ENCODE measurements around the gene NPPA. TPM values are rescaled to one million over a fixed set of nuclear protein-coding genes. Genes with fewer than 3 reads are reported as not detected.
"Not testable (repeated sequence)": the region's sequence is repeated elsewhere in the genome, so short reads cannot be mapped to it uniquely, and the experiment has no call there.

The NPPA gene
- not detected for total RNA-seq
- total RNA-seq (2013): not detected
- total RNA-seq: 0 reads per million in 29 experiments

GRCh38 chr1:11847667-11848372 is at the start of gene NPPA:
Gene NPPA (minus strand): TSS chr1:11847783. CDS start chr1:11847684, 99 bp downstream.
- DNase-seq: no peak
- Histone ChIP-seq H3K4me3 (ENCODE audit: control insufficient read depth in 1 of 2, extremely low read depth in 1 of 2, low read length in 1 of 2) (no peak within 1 kb of the TSS), H3K27ac (ENCODE audit: low read length) (no peak within 1 kb of the TSS), H3K27me3 (replicated peaks in 1 of 2; ENCODE audit: control insufficient read depth in 2 of 2, extremely low read depth in 1 of 2, insufficient read depth in 2 of 2, low read length in 1 of 2) (peaks cover 0 to 7% of the 10 kb centered on the region in 2 experiments), H3K4me1 (ENCODE audit: control insufficient read depth in 1 of 2, extremely low read depth in 1 of 2, insufficient read depth in 2 of 2, low read length in 2 of 2) (no peaks in the 10 kb centered on the region), H3K9me3 (no peaks in the 10 kb centered on the region), H3K36me3 (ENCODE audit: control insufficient read depth in 2 of 2, extremely low read depth in 1 of 2, insufficient read depth in 1 of 2, low read length in 1 of 2) (no peaks in the 10 kb centered on the region)
- WGBS (ENCODE audit: insufficient coverage): 79% methylated on average over 9 of the region's 18 CpGs
- H3K4me1 Mint-ChIP-seq: peaks cover 0 to 6% (median 3%) of the 10 kb centered on the region in 3 donors
- CTCF ChIA-PET: no interaction called here
- H3K27me3 Mint-ChIP-seq: peaks cover 9 to 10% of the 10 kb centered on the region in 2 donors
- ATAC-seq (replicated peaks in 1 of 4): no peak
- no peak within 1 kb of the TSS for H3K4me3 Mint-ChIP-seq
- POLR2A ChIA-PET: interaction anchor here in 1 of 2 donors (0.6 kb wide), 1 partner anchor 1720 kb away, joined by 3 read pairs; no protein-coding TSS in a partner anchor
- no peak within 1 kb of the TSS for H3K27ac Mint-ChIP-seq
- H3K9me3 Mint-ChIP-seq: no peaks in the 10 kb centered on the region
- H3K36me3 Mint-ChIP-seq: peaks cover 12% of the 10 kb centered on the region

GRCh38 chr1:11894501-11894900 is 46.9 kb upstream of the NPPA start:
- WGBS (ENCODE audit: insufficient coverage): 86% methylated on average over 1 of the region's 1 CpG
- POLR2A ChIA-PET; H3K4me1 Mint-ChIP-seq; H3K36me3 Mint-ChIP-seq; DNase-seq; H3K4me3 ChIP-seq (ENCODE audit: control insufficient read depth in 1 of 2, extremely low read depth in 1 of 2, low read length in 1 of 2); ATAC-seq (replicated peaks in 1 of 4); H3K36me3 ChIP-seq (ENCODE audit: control insufficient read depth in 2 of 2, extremely low read depth in 1 of 2, insufficient read depth in 1 of 2, low read length in 1 of 2); H3K4me1 ChIP-seq (ENCODE audit: control insufficient read depth in 1 of 2, extremely low read depth in 1 of 2, insufficient read depth in 2 of 2, low read length in 2 of 2); H3K27ac ChIP-seq (ENCODE audit: low read length); H3K4me3 Mint-ChIP-seq; H3K9me3 Mint-ChIP-seq; H3K27ac Mint-ChIP-seq; H3K9me3 ChIP-seq: not testable (repeated sequence)
- H3K27me3 ChIP-seq (replicated peaks in 1 of 2; ENCODE audit: control insufficient read depth in 2 of 2, extremely low read depth in 1 of 2, insufficient read depth in 2 of 2, low read length in 1 of 2): peaks cover 5 to 62% of the 10 kb centered on the region in 2 experiments
- peaks cover 30 to 61% of the 10 kb centered on the region in 2 donors for H3K27me3 Mint-ChIP-seq
- CTCF ChIA-PET: interaction anchor here (0.6 kb wide), 2 partner anchors 10 to 624 kb away, joined by 4 to 6 read pairs; no protein-coding TSS in a partner anchor

GRCh38 chr1:11893907-11894251 is 46.3 kb upstream of the NPPA start:
- H3K4me3 ChIP-seq (ENCODE audit: control insufficient read depth in 1 of 2, extremely low read depth in 1 of 2, low read length in 1 of 2): no peak overlapping the region
- DNase-seq: peak; percentile 20 to 78 (median 55)
- Mint-ChIP-seq H3K4me3 (no peak overlapping the region), H3K9me3 (no peaks in the 10 kb centered on the region), H3K27me3 (peaks cover 25 to 55% of the 10 kb centered on the region in 2 donors), H3K4me1 (peaks cover 0 to 6% (median 0%) of the 10 kb centered on the region in 3 donors), H3K36me3 (no peaks in the 10 kb centered on the region), H3K27ac (no peak overlapping the region)
- no CpG with 5 or more reads among the region's 5 CpGs for WGBS (ENCODE audit: insufficient coverage)
- H3K36me3 ChIP-seq (ENCODE audit: control insufficient read depth in 2 of 2, extremely low read depth in 1 of 2, insufficient read depth in 1 of 2, low read length in 1 of 2): no peaks in the 10 kb centered on the region
- ChIA-PET CTCF (interaction anchor here (0.6 kb wide), 2 partner anchors 10 to 623 kb away, joined by 4 to 6 read pairs; no protein-coding TSS in a partner anchor), POLR2A (no interaction called here)
- H3K27me3 ChIP-seq (replicated peaks in 1 of 2; ENCODE audit: control insufficient read depth in 2 of 2, extremely low read depth in 1 of 2, insufficient read depth in 2 of 2, low read length in 1 of 2): peaks cover 0 to 59% of the 10 kb centered on the region in 2 experiments
- H3K27ac ChIP-seq (ENCODE audit: low read length): no peak overlapping the region
- H3K4me1 ChIP-seq (ENCODE audit: control insufficient read depth in 1 of 2, extremely low read depth in 1 of 2, insufficient read depth in 2 of 2, low read length in 2 of 2): no peaks in the 10 kb centered on the region
- ATAC-seq (replicated peaks in 1 of 4): peak; percentile 80 to 92 (median 82)
- no peaks in the 10 kb centered on the region for H3K9me3 ChIP-seq

- no peak overlapping the region for H3K27ac Mint-ChIP-seq
- CTCF ChIA-PET: no interaction called here
- no peak for ATAC-seq (replicated peaks in 1 of 4)
- no peaks in the 10 kb centered on the region for H3K9me3 ChIP-seq
- DNase-seq: no peak
- H3K36me3 ChIP-seq (ENCODE audit: control insufficient read depth in 2 of 2, extremely low read depth in 1 of 2, insufficient read depth in 1 of 2, low read length in 1 of 2): no peaks in the 10 kb centered on the region
- WGBS (ENCODE audit: insufficient coverage): 82% methylated on average over 3 of the region's 6 CpGs
- no peak overlapping the region for H3K27ac ChIP-seq (ENCODE audit: low read length)
- H3K36me3 Mint-ChIP-seq: no peaks in the 10 kb centered on the region
- no peak overlapping the region for H3K4me3 Mint-ChIP-seq
- POLR2A ChIA-PET: no interaction called here
- peaks cover 19 to 40% of the 10 kb centered on the region in 2 donors for H3K27me3 Mint-ChIP-seq
- no peaks in the 10 kb centered on the region for H3K4me1 ChIP-seq (ENCODE audit: control insufficient read depth in 1 of 2, extremely low read depth in 1 of 2, insufficient read depth in 2 of 2, low read length in 2 of 2)
- no peak overlapping the region for H3K4me3 ChIP-seq (ENCODE audit: control insufficient read depth in 1 of 2, extremely low read depth in 1 of 2, low read length in 1 of 2)
- H3K9me3 Mint-ChIP-seq: no peaks in the 10 kb centered on the region
- peaks cover 0 to 6% (median 0%) of the 10 kb centered on the region in 3 donors for H3K4me1 Mint-ChIP-seq
- peaks cover 0 to 51% of the 10 kb centered on the region in 2 experiments for H3K27me3 ChIP-seq (replicated peaks in 1 of 2; ENCODE audit: control insufficient read depth in 2 of 2, extremely low read depth in 1 of 2, insufficient read depth in 2 of 2, low read length in 1 of 2)
These were observed 44.0 kb upstream of the NPPA start for GRCh38 chr1:11891433-11892186.

- CTCF ChIA-PET: no interaction called here
- Histone ChIP-seq H3K4me3 (ENCODE audit: control insufficient read depth in 1 of 2, extremely low read depth in 1 of 2, low read length in 1 of 2) (no peak overlapping the region), H3K27ac (ENCODE audit: low read length) (no peak overlapping the region), H3K9me3 (no peaks in the 10 kb centered on the region), H3K4me1 (ENCODE audit: control insufficient read depth in 1 of 2, extremely low read depth in 1 of 2, insufficient read depth in 2 of 2, low read length in 2 of 2) (no peaks in the 10 kb centered on the region), H3K36me3 (ENCODE audit: control insufficient read depth in 2 of 2, extremely low read depth in 1 of 2, insufficient read depth in 1 of 2, low read length in 1 of 2) (no peaks in the 10 kb centered on the region), H3K27me3 (replicated peaks in 1 of 2; ENCODE audit: control insufficient read depth in 2 of 2, extremely low read depth in 1 of 2, insufficient read depth in 2 of 2, low read length in 1 of 2) (peaks cover 0 to 34% of the 10 kb centered on the region in 2 experiments)
- no peaks in the 10 kb centered on the region for H3K9me3 Mint-ChIP-seq
- DNase-seq: no peak
- no peak overlapping the region for H3K4me3 Mint-ChIP-seq
- no peaks in the 10 kb centered on the region for H3K36me3 Mint-ChIP-seq
- ATAC-seq (replicated peaks in 1 of 4): no peak
- POLR2A ChIA-PET: no interaction called here
- H3K4me1 Mint-ChIP-seq: peaks cover 0 to 2% (median 0%) of the 10 kb centered on the region in 3 donors
- WGBS (ENCODE audit: insufficient coverage): 60% methylated on average over 1 of the region's 3 CpGs
- no peak overlapping the region for H3K27ac Mint-ChIP-seq
- H3K27me3 Mint-ChIP-seq: peaks cover 5 to 26% of the 10 kb centered on the region in 2 donors
These were observed 41.3 kb upstream of the NPPA start for GRCh38 chr1:11888877-11889208.

GRCh38 chr1:11888206-11888876 is 40.8 kb upstream of the NPPA start:
- Mint-ChIP-seq H3K36me3 (no peaks in the 10 kb centered on the region), H3K4me1 (no peaks in the 10 kb centered on the region), H3K4me3 (no peak overlapping the region), H3K9me3 (no peaks in the 10 kb centered on the region), H3K27ac (no peak overlapping the region), H3K27me3 (peaks cover 4 to 21% of the 10 kb centered on the region in 2 donors)
- Histone ChIP-seq H3K27ac (ENCODE audit: low read length) (no peak overlapping the region), H3K9me3 (no peaks in the 10 kb centered on the region), H3K4me1 (ENCODE audit: control insufficient read depth in 1 of 2, extremely low read depth in 1 of 2, insufficient read depth in 2 of 2, low read length in 2 of 2) (no peaks in the 10 kb centered on the region), H3K36me3 (ENCODE audit: control insufficient read depth in 2 of 2, extremely low read depth in 1 of 2, insufficient read depth in 1 of 2, low read length in 1 of 2) (no peaks in the 10 kb centered on the region), H3K4me3 (ENCODE audit: control insufficient read depth in 1 of 2, extremely low read depth in 1 of 2, low read length in 1 of 2) (no peak overlapping the region), H3K27me3 (replicated peaks in 1 of 2; ENCODE audit: control insufficient read depth in 2 of 2, extremely low read depth in 1 of 2, insufficient read depth in 2 of 2, low read length in 1 of 2) (peaks cover 0 to 35% of the 10 kb centered on the region in 2 experiments)
- WGBS (ENCODE audit: insufficient coverage): 75% methylated on average over 10 of the region's 15 CpGs
- CTCF ChIA-PET: interaction anchor here in 1 of 2 donors (0.6 kb wide), 1 partner anchor 1573 kb away, joined by 5 read pairs; no protein-coding TSS in a partner anchor
- DNase-seq (no peak), ATAC-seq (replicated peaks in 1 of 4) (no peak)
- POLR2A ChIA-PET: no interaction called here

All from T-cell (primary cell).